Activated CD4-positive, alpha-beta T cell treated with anti-CD3 and anti-CD28 coated beads, Interleukin-2, amount 50 U/mL, for 48 hours (primary cell): Measurements from ENCODE around the gene HDDC2.

Source experiments
- DNase-seq, 2 experiments: peaks; one replicate each; pipeline ENCODE4 v3.0.0-alpha.2; 2020

HDDC2 gene

GRCh38 chr6:125301435-125302391 is at the start of gene HDDC2:
Gene HDDC2 (minus strand): TSS chr6:125301967. CDS start chr6:125301932, 35 bp downstream.
- peak; percentile 59 to 65 for DNase-seq

GRCh38 chr6:125346926-125347563 is 45.3 kb upstream of the HDDC2 start:
- DNase-seq, result no peak

- no peak for DNase-seq
Measured at GRCh38 chr6:125346201-125346925, 44.6 kb upstream of the HDDC2 start.

GRCh38 chr6:125341460-125341859 is 39.7 kb upstream of the HDDC2 start:
- no peak for DNase-seq

GRCh38 chr6:125340991-125341390 is 39.2 kb upstream of the HDDC2 start:
- no peak for DNase-seq

GRCh38 chr6:125340175-125340835 is 38.5 kb upstream of the HDDC2 start:
- no peak for DNase-seq

GRCh38 chr6:125339653-125340052 is 37.9 kb upstream of the HDDC2 start:
- no peak for DNase-seq

- no peak for DNase-seq
Measured at GRCh38 chr6:125338381-125338780, 36.6 kb upstream of the HDDC2 start.

GRCh38 chr6:125337706-125338105 is 35.9 kb upstream of the HDDC2 start:
- no peak for DNase-seq

GRCh38 chr6:125332664-125333063 is 30.9 kb upstream of the HDDC2 start:
- no peak for DNase-seq

GRCh38 chr6:125325586-125325985 is 23.8 kb upstream of the HDDC2 start:
- DNase-seq, result no peak

GRCh38 chr6:125323376-125323775 is 21.6 kb upstream of the HDDC2 start:
- DNase-seq, result no peak

- DNase-seq, result no peak
Measured at GRCh38 chr6:125316621-125317020, 14.9 kb upstream of the HDDC2 start.

GRCh38 chr6:125315548-125315947 is 13.8 kb upstream of the HDDC2 start:
- DNase-seq, result no peak

GRCh38 chr6:125314009-125314581 is 12.3 kb upstream of the HDDC2 start:
- peak; percentile 38 to 52 for DNase-seq

- DNase-seq, result no peak
Measured at GRCh38 chr6:125312950-125313349, 11.2 kb upstream of the HDDC2 start.

GRCh38 chr6:125312478-125312877 is 10.7 kb upstream of the HDDC2 start:
- no peak for DNase-seq

- DNase-seq, result no peak
Measured at GRCh38 chr6:125310994-125311649, 9.4 kb upstream of the HDDC2 start.

- DNase-seq, result no peak
Measured at GRCh38 chr6:125307964-125308615, 6.3 kb upstream of the HDDC2 start.

- no peak for DNase-seq
Measured at GRCh38 chr6:125307150-125307838, 5.5 kb upstream of the HDDC2 start.

GRCh38 chr6:125306756-125307149 is 5.0 kb upstream of the HDDC2 start:
- DNase-seq, result no peak
